ENCODE measurements around the gene COG4.

COG4 gene

GRCh38 chr16:70523743-70524398 lies 517 bp upstream of the COG4 start, which contains the start of gene SF3B3:
Gene SF3B3 (plus strand): TSS chr16:70523816. CDS start chr16:70526657, 2,841 bp downstream.
- TF ChIP-seq, protein P1, sequence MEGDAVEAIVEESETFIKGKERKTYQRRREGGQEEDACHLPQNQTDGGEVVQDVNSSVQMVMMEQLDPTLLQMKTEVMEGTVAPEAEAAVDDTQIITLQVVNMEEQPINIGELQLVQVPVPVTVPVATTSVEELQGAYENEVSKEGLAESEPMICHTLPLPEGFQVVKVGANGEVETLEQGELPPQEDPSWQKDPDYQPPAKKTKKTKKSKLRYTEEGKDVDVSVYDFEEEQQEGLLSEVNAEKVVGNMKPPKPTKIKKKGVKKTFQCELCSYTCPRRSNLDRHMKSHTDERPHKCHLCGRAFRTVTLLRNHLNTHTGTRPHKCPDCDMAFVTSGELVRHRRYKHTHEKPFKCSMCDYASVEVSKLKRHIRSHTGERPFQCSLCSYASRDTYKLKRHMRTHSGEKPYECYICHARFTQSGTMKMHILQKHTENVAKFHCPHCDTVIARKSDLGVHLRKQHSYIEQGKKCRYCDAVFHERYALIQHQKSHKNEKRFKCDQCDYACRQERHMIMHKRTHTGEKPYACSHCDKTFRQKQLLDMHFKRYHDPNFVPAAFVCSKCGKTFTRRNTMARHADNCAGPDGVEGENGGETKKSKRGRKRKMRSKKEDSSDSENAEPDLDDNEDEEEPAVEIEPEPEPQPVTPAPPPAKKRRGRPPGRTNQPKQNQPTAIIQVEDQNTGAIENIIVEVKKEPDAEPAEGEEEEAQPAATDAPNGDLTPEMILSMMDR (IDR thresholded peaks at IDR 0.05), result no peak
- H3K36me3 Mint-ChIP-seq (ENCODE audit: low read depth), result peaks cover 44% of the 10 kb centered on the region
- H3K27ac Mint-ChIP-seq, result peak within 1 kb of the TSS; percentile 100
- H3K4me3 Mint-ChIP-seq, result peak within 1 kb of the TSS; percentile 99
- H3K9me3 Mint-ChIP-seq, result no peaks in the 10 kb centered on the region
- peaks cover 3% of the 10 kb centered on the region for H3K27me3 Mint-ChIP-seq (ENCODE audit: low read depth, poor library complexity)
- H3K4me1 Mint-ChIP-seq, result peaks cover 56% of the 10 kb centered on the region
- DNase-seq, result peak; percentile 58

- TF ChIP-seq, protein P1 (IDR thresholded peaks at IDR 0.05), result no peak
- DNase-seq, result no peak
Observed at GRCh38 chr16:70522216-70523075, 908 bp downstream of the COG4 start.

GRCh38 chr16:70520612-70521297 lies 2.6 kb downstream of the COG4 start:
- TF ChIP-seq, protein P1 (IDR thresholded peaks at IDR 0.05), result no peak
- H3K4me3 Mint-ChIP-seq, result no peak overlapping the region
- DNase-seq, result no peak
- H3K27me3 Mint-ChIP-seq (ENCODE audit: low read depth, poor library complexity), result no peaks in the 10 kb centered on the region
- peaks cover 34% of the 10 kb centered on the region for H3K36me3 Mint-ChIP-seq (ENCODE audit: low read depth)
- H3K4me1 Mint-ChIP-seq, result peaks cover 29% of the 10 kb centered on the region
- H3K9me3 Mint-ChIP-seq, result no peaks in the 10 kb centered on the region
- H3K27ac Mint-ChIP-seq, result no peak overlapping the region

More at GRCh38 chr16:70522216-70523075, 908 bp downstream of the COG4 start:
- Mint-ChIP-seq H3K4me3 (peak overlapping the region; percentile 99), H3K9me3 (no peaks in the 10 kb centered on the region), H3K27me3 (ENCODE audit: low read depth, poor library complexity) (no peaks in the 10 kb centered on the region), H3K4me1 (peaks cover 46% of the 10 kb centered on the region), H3K36me3 (ENCODE audit: low read depth) (peaks cover 40% of the 10 kb centered on the region), H3K27ac (peak overlapping the region; percentile 100)

- H3K36me3 Mint-ChIP-seq (ENCODE audit: low read depth), result peaks cover 46% of the 10 kb centered on the region
- no peak for DNase-seq
- TF ChIP-seq, protein P1 (IDR thresholded peaks at IDR 0.05), result no peak
- H3K4me1 Mint-ChIP-seq, result no peaks in the 10 kb centered on the region
- H3K9me3 Mint-ChIP-seq, result no peaks in the 10 kb centered on the region
- H3K27ac Mint-ChIP-seq, result no peak overlapping the region
- no peak overlapping the region for H3K4me3 Mint-ChIP-seq
- H3K27me3 Mint-ChIP-seq (ENCODE audit: low read depth, poor library complexity), result no peaks in the 10 kb centered on the region
Observed at GRCh38 chr16:70512456-70512855, 10.9 kb downstream of the COG4 start.

DNA sequence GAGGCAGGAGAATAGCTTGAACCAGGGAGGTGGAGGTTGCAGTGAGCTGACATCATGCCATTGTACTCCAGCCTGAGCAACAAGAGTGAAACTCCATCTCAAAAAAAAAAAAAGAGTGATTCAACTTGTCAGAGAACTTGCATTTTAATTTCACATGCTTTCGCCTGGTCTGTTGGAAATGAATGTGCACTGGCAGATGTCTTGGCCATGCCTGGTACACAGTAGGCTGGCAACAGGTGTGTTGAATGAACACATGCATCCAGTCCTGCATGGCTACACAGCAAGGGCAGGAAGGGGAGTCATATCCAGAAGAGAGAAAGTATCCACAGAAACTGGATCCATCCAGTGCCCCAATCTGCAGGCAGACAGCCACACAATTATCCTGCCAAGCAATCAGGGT lies 11.5 kb downstream of the COG4 start:
- DNase-seq, result no peak
- Mint-ChIP-seq H3K4me3 (no peak overlapping the region), H3K4me1 (no peaks in the 10 kb centered on the region), H3K27me3 (ENCODE audit: low read depth, poor library complexity) (no peaks in the 10 kb centered on the region), H3K36me3 (ENCODE audit: low read depth) (peaks cover 43% of the 10 kb centered on the region), H3K9me3 (no peaks in the 10 kb centered on the region), H3K27ac (no peak overlapping the region)
- TF ChIP-seq, protein P1 (IDR thresholded peaks at IDR 0.05), result no peak
